Fibroblast of pulmonary artery (primary cell): ENCODE measurements around the gene GINS2.

Experiments
- DNase-seq: peaks from one replicate; pipeline ENCODE4 v3.0.0-alpha.2; 2010; ENCODE audit warnings: low read depth
- H3K4me3 ChIP-seq: replicated peaks from 2 replicates; pipeline ENCODE4 v1.5.1; 2011; ENCODE audit warnings: low read depth, mild to moderate bottlenecking, control low read depth, low read length, moderate library complexity
- CTCF ChIP-seq: IDR thresholded peaks from 2 replicates; pipeline ENCODE4 v1.5.1; 2011; ENCODE audit warnings: mild to moderate bottlenecking, control low read depth, low read length, inconsistent platforms; ENCODE audit errors: missing control alignments

GINS2 gene

GRCh38 chr16:85656351-85657266 is 32.1 kb downstream of the GINS2 start:
- TF ChIP-seq CTCF = no peak
- H3K4me3 ChIP-seq = no peak overlapping the region
- no peak for DNase-seq

DNA sequence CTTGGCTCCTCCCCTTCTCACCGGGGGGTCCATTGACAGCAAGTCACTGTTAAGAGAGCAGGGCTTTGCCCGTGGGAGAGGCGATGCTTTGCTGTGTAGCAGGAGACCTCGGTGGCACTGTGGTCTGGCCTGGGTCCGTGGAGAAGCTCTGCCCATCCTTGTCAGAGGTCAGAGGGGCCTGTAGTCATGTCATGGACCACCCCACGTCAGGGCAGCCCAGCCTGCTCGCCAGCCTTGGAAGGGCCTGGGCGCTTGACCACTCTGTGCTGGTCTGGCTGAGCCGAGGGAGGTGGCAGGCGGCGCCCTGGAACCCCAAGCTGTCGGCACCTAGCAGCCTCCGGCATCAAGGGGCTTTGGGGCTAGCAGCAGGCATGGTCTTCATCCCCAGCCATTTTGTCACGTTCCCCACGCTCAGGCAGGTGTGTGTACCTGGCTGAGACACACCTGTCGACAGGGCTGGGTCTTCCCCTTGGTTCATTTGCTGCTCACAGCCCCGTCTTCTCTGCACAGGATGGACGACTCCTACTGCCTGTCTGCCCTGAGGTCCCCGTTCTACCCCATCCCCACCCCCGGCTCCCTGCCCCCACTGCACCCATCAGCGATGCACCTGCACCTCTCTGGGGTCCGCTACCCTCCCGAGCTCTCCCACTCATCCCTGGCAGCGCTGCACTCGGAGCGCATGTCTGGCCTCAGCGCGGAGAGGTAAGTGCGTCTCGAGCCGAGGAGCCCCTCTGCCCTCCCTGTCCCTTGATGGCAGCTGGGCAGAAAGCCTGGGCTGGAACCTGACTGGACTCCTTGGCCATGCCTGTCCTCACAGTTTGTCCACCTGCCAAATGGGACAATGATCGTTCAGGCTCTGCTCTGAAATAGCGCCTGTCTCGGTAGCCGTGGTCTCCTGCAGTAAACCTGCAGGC is 33.3 kb downstream of the GINS2 start:
- no peak for DNase-seq
- TF ChIP-seq CTCF = no peak
- H3K4me3 ChIP-seq = no peak overlapping the region

- H3K4me3 ChIP-seq = no peak overlapping the region
- DNase-seq = no peak
- TF ChIP-seq CTCF = no peak
Measured at GRCh38 chr16:85654251-85655095, 34.3 kb downstream of the GINS2 start.

DNA sequence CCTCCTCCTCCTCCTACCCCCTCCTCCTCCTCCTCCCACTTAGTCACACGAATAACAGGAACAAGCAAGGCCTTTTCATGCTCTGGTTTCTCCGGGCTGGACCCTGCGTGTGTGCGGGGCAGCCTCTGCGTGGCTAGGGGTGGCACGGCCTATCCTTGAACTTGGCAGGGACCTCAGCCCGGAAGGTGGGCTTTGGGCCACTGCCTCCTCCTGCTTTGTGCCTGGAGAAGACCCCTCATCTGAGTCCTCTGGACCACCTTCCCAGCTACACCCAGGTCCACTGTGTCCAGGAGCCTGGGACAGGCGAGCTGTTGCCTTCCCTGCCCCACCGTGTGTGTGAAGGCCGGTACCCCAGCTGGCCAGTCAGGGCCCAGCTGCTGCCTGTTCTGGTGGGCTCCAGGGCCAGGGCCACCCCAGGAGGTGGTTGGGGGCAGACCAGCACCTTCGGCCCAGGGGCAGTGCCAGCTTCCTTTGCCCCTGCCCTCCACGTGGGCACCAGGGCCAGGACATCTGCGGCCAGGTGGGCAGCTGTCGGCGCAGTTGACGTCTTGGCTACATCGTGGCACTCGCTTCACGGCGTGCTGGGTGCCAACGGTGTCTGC is 35.4 kb downstream of the GINS2 start:
- DNase-seq = peak; percentile 8
- no peak overlapping the region for H3K4me3 ChIP-seq
- TF ChIP-seq CTCF = no peak

- TF ChIP-seq CTCF = no peak
- peak; percentile 33 for DNase-seq
- no peak overlapping the region for H3K4me3 ChIP-seq
Measured at GRCh38 chr16:85652431-85653221, 36.1 kb downstream of the GINS2 start.
